K562 (cell line): Measurements from ENCODE around the gene TFAP2A. TPM values are rescaled to one million over a fixed set of nuclear protein-coding genes. Genes with fewer than 3 reads are reported as not detected.

Experiments
- ATF2 ChIP-seq: sonication (generic); formaldehyde crosslinking; IDR thresholded peaks from 2 replicates; pipeline ENCODE4 v1.8.1; 2022; ENCODE audit warnings: missing genetic modification reagents
- BCL6 ChIP-seq: fragments of 250-450 bp; sonication (Bioruptor Pico); IDR thresholded peaks from 2 replicates; pipeline ENCODE4 v1.4.0; 2020
- CBFA2T2 ChIP-seq: fragments of 450-650 bp; conservative IDR thresholded peaks from 2 replicates; pipeline ENCODE4 v1.6.1; 2017; ENCODE audit warnings: mild to moderate bottlenecking
- ELF1 ChIP-seq: fragments of 200-800 bp; sonication (Bioruptor generic); IDR thresholded peaks from 2 replicates; pipeline ENCODE4 v1.6.1; 2016; ENCODE audit warnings: missing genetic modification characterization, missing compliant biosample characterization
- EP400 ChIP-seq: fragments of 450-650 bp; IDR thresholded peaks from 2 replicates; pipeline ENCODE4 v1.6.1; 2017; ENCODE audit warnings: antibody characterized with exemption, mild to moderate bottlenecking, moderate library complexity
- HNRNPL ChIP-seq: fragments of 200-400 bp; formaldehyde crosslinking; IDR thresholded peaks from 2 replicates; pipeline ENCODE4 v1.6.1; 2017; ENCODE audit warnings: low read depth, mild to moderate bottlenecking, low read length
- KLF6 ChIP-seq: fragments of 250-450 bp; sonication (Bioruptor Pico); IDR thresholded peaks from 2 replicates; pipeline ENCODE4 v1.4.0; 2020; ENCODE audit warnings: mild to moderate bottlenecking, moderate library complexity, borderline replicate concordance
- MYNN ChIP-seq, 2 experiments: sonication (generic); formaldehyde crosslinking in 1 of 2; IDR thresholded peaks; 2 replicates each; pipeline versions ENCODE4 v1.5.0 to v1.6.1; 2016 to 2020; ENCODE audit warnings: antibody characterized with exemption in 1 of 2, missing genetic modification reagents in 1 of 2
- NFATC3 ChIP-seq: fragments of 450-650 bp; IDR thresholded peaks from 2 replicates; pipeline ENCODE4 v1.6.1; 2017; ENCODE audit warnings: mild to moderate bottlenecking
- PHTF2 ChIP-seq: fragments of 250-450 bp; sonication (Bioruptor Pico); IDR thresholded peaks from 2 replicates; pipeline ENCODE4 v1.5.0; 2021; ENCODE audit warnings: mild to moderate bottlenecking
- RBBP5 ChIP-seq: fragments of 200-600 bp; sonication (generic); IDR thresholded peaks from 2 replicates; pipeline ENCODE4 v1.6.1; 2012; ENCODE audit warnings: borderline replicate concordance, mild to moderate bottlenecking, low read length, control low read depth, inconsistent platforms; ENCODE audit not compliant: insufficient read depth, poor library complexity, severe bottlenecking
- RBM22 ChIP-seq: fragments of 200-400 bp; formaldehyde crosslinking; IDR thresholded peaks from 2 replicates; pipeline ENCODE4 v1.6.1; 2018; ENCODE audit warnings: low read length, low read depth; ENCODE audit not compliant: poor library complexity, severe bottlenecking
- SOX6 ChIP-seq: fragments of 450-650 bp; IDR thresholded peaks from 2 replicates; pipeline ENCODE4 v1.6.1; 2014; ENCODE audit warnings: mild to moderate bottlenecking
- TAF7 ChIP-seq: fragments of 450-650 bp; IDR thresholded peaks from 2 replicates; pipeline ENCODE4 v1.6.1; 2016; ENCODE audit warnings: missing genetic modification characterization, missing compliant biosample characterization
- ZBTB12 ChIP-seq: fragments of 250-450 bp; sonication (Bioruptor Pico); IDR thresholded peaks from 2 replicates; pipeline ENCODE4 v1.4.0; 2020
- ZNF589 ChIP-seq: fragments of 200-800 bp; sonication (Bioruptor generic); IDR thresholded peaks from 2 replicates; pipeline ENCODE4 v1.6.1; 2016; ENCODE audit warnings: low read depth, missing genetic modification characterization, missing compliant biosample characterization
- ZNF785 ChIP-seq: fragments of 250-450 bp; sonication (Bioruptor Pico); IDR thresholded peaks from 2 replicates; pipeline ENCODE4 v1.4.0; 2020; ENCODE audit warnings: mild to moderate bottlenecking
- ZNF830 ChIP-seq: fragments of 250-450 bp; sonication (Bioruptor Pico); IDR thresholded peaks from 2 replicates; pipeline ENCODE4 v1.5.0; 2021; ENCODE audit warnings: mild to moderate bottlenecking
- polyA plus RNA-seq, 8 experiments: library from polyadenylated mRNA; depleted of rRNA in 4 of 8; stranded (reverse) in 5 of 8; unstranded in 3 of 8; fragments of >200 nt; fragmentation: Nextera tagmentation in 2 of 8; fragmentation: Illumina TruSeq in 1 of 8; extraction: Ambion mirVana in 2 of 8; extraction: Trizol in 1 of 8; gene quantifications; 2 replicates each; pipeline versions ENCODE4 v1.2.1 to v1.2.3, GENCODE V29; 2011 to 2014; ENCODE audit warnings: inconsistent platforms in 1 of 8, missing spikeins in 1 of 8
- total RNA-seq, 7 experiments: library from RNA; depleted of rRNA in 6 of 7; stranded (reverse); fragments of >200 nt in 6 of 7; fragmentation: Illumina TruSeq in 2 of 7; extraction: Trizol in 2 of 7; gene quantifications; 2 replicates each; pipeline versions ENCODE4 v1.2.1 to v1.2.3, GENCODE V29; 2011 to 2021; ENCODE audit warnings: low replicate concordance in 1 of 7
- TF ChIP-seq, protein P1 (sequence below): sonication (generic); formaldehyde crosslinking; IDR thresholded peaks from 2 replicates; pipeline ENCODE4 v1.8.0; 2022; ENCODE audit warnings: mild to moderate bottlenecking, missing genetic modification reagents, borderline replicate concordance

TFAP2A gene
- total and polyA plus RNA-seq, 9 of the 15 experiments (the other 6 are each of a cell fraction or from before 2014, with no cell fraction given), result 0.14 to 0.53 (median 0.19) TPM; not detected in 1

GRCh38 chr6:10404107-10404798, 10.6 kb downstream of the TFAP2A start (continued):
- TF ChIP-seq, protein P1, sequence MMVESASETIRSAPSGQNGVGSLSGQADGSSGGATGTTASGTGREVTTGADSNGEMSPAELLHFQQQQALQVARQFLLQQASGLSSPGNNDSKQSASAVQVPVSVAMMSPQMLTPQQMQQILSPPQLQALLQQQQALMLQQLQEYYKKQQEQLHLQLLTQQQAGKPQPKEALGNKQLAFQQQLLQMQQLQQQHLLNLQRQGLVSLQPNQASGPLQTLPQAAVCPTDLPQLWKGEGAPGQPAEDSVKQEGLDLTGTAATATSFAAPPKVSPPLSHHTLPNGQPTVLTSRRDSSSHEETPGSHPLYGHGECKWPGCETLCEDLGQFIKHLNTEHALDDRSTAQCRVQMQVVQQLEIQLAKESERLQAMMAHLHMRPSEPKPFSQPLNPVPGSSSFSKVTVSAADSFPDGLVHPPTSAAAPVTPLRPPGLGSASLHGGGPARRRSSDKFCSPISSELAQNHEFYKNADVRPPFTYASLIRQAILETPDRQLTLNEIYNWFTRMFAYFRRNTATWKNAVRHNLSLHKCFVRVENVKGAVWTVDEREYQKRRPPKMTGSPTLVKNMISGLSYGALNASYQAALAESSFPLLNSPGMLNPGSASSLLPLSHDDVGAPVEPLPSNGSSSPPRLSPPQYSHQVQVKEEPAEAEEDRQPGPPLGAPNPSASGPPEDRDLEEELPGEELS (CRISPR knock-in tag), result no peak
- no peak for TF ChIP-seq NFATC3
- no peak for TF ChIP-seq PHTF2
- TF ChIP-seq MYNN (IDR thresholded peaks at IDR 0.05), result no peak
- TF ChIP-seq MYNN (CRISPR knock-in tag; IDR thresholded peaks at IDR 0.05), result no peak
- no peak for TF ChIP-seq CBFA2T2
- no peak for TF ChIP-seq RBM22
- TF ChIP-seq ZNF785 (CRISPR knock-in tag), result no peak
- no peak for TF ChIP-seq ZNF830
- TF ChIP-seq ELF1 (tag), result peak; percentile 80
- no peak for TF ChIP-seq ATF2 (CRISPR knock-in tag)
- peak; percentile 94 for TF ChIP-seq ZNF589 (CRISPR knock-in tag)
- TF ChIP-seq SOX6, result peak; percentile 38; the same call in 1 of the 2 replicates
- peak; percentile 87; the same call in 1 of the 2 replicates for TF ChIP-seq BCL6
- TF ChIP-seq EP400, result peak; percentile 88; the same call in 1 of the 2 replicates
- TF ChIP-seq TAF7 (tag), result peak; percentile 81
- peak; percentile 63 for TF ChIP-seq ZBTB12 (CRISPR knock-in tag)
- 0 out of 2 replicates have a peak, but pooled peaks have one; percentile 17 for TF ChIP-seq HNRNPL
- TF ChIP-seq KLF6, result peak; percentile 92
- TF ChIP-seq RBBP5, result peak; percentile 88
